Ovary (tissue), 9 donors: Measurements from ENCODE around the gene RPL13. TPM values are rescaled to one million over a fixed set of nuclear protein-coding genes. Genes with fewer than 3 reads are reported as not detected.

Experiments
- DNase-seq, 5 donors: peaks; one replicate each; pipeline ENCODE4 v3.0.0-alpha.2; 2019 to 2020
- H3K27ac ChIP-seq, 2 donors: fragments of 200-600 bp; one replicate each; pipeline versions ENCODE4 v1.5.1 to v1.8.0; 2019 to 2022
- H3K27me3 ChIP-seq: fragments of 200-600 bp; one replicate; pipeline ENCODE4 v1.8.0; 2022
- H3K36me3 ChIP-seq: fragments of 200-600 bp; sonication (generic); one replicate; pipeline ENCODE4 v1.5.1; 2019
- H3K4me1 ChIP-seq: one replicate; pipeline ENCODE4 v1.8.1; 2013; ENCODE audit warnings: mild to moderate bottlenecking, moderate library complexity; ENCODE audit not compliant: insufficient read depth
- H3K4me3 ChIP-seq: fragments of 200-600 bp; sonication (generic); one replicate; pipeline ENCODE4 v1.5.1; 2017
- H3K9me3 ChIP-seq, 2 donors: fragments of 200-600 bp in 1 of 2; sonication (generic) in 1 of 2; one replicate each; pipeline versions ENCODE4 v1.5.1 to v1.8.1; 2013 to 2019; ENCODE audit warnings: mild to moderate bottlenecking in 1 of 2, moderate library complexity in 1 of 2
- EP300 ChIP-seq: sonication (generic); formaldehyde crosslinking; IDR thresholded peaks from one replicate; pipeline ENCODE4 v1.6.1; 2017; ENCODE audit warnings: antibody characterized with exemption
- POLR2A ChIP-seq: fragments of 450-650 bp; IDR thresholded peaks from one replicate; pipeline ENCODE4 v1.6.1; 2017; ENCODE audit warnings: antibody characterized with exemption, mild to moderate bottlenecking, moderate library complexity
- WGBS, 3 donors: extraction: QIAGEN DNeasy Blood & Tissue Kit in 1 of 3; methylation state at CpG; one replicate each; pipeline versions ENCODE4 v1.1.5 to v1.1.7; 2013 to 2017; 5-methylcytosine and 5-hydroxymethylcytosine counted together
- intact Hi-C, 4 donors: fragments of 100-400 bp; cut with DNase I; formaldehyde crosslinking; loops; one replicate each; pipeline versions ENCODE4 v1.11.0 to v1.15.1; 2022 to 2023
- polyA plus RNA-seq, 2 donors: library from polyadenylated mRNA; stranded (reverse); fragments of 200-250 nt in 1 of 2; fragments of 350-450 nt in 1 of 2; fragmentation: Illumina TruSeq in 1 of 2; extraction: RNeasy Lipid Tissue Mini Kit (QIAGEN cat#74804) in 1 of 2; gene quantifications; one replicate each; pipeline ENCODE4 v1.2.3, GENCODE V29; 2013 to 2014
- total RNA-seq, 7 donors: library from RNA; depleted of rRNA in 2 of 7; stranded (reverse); fragments of >200 nt in 2 of 7; fragmentation: NEBNext Ultra II Directional in 3 of 7; extraction: Animal tissue kit (Norgen Biotek cat#: 25700) in 3 of 7; gene quantifications; one replicate each; pipeline versions ENCODE4 v1.1.0 to v1.2.4, GENCODE V29; 2016 to 2023
- TF ChIP-seq, protein P1 (sequence below), 3 donors: fragments of 450-650 bp in 2 of 3; fragments of 200-600 bp in 1 of 3; IDR thresholded peaks; one replicate each; pipeline versions ENCODE4 v1.5.1 to v1.8.0; 2016 to 2022; ENCODE audit warnings: antibody characterized with exemption in 3 of 3, mild to moderate bottlenecking in 1 of 3
- donor health status: DM: no; HTN: no; CAD: no; lungs with moderate emphysema.
- donor health status: DM: no; HTN: no; CAD: no.
- donor health status: Bipolar disorder and iron deficiency.
- donor health status: DM: yes; HTN: yes; CAD: no.
- donor health status: DM: no; HTN: no; CAD: no.
- donor health status: DM: yes; HTN: yes; CAD: no.

The RPL13 gene
- total and polyA plus RNA-seq, 9 donors, result 1,317 to 21,366 (median 5,883) TPM

DNA sequence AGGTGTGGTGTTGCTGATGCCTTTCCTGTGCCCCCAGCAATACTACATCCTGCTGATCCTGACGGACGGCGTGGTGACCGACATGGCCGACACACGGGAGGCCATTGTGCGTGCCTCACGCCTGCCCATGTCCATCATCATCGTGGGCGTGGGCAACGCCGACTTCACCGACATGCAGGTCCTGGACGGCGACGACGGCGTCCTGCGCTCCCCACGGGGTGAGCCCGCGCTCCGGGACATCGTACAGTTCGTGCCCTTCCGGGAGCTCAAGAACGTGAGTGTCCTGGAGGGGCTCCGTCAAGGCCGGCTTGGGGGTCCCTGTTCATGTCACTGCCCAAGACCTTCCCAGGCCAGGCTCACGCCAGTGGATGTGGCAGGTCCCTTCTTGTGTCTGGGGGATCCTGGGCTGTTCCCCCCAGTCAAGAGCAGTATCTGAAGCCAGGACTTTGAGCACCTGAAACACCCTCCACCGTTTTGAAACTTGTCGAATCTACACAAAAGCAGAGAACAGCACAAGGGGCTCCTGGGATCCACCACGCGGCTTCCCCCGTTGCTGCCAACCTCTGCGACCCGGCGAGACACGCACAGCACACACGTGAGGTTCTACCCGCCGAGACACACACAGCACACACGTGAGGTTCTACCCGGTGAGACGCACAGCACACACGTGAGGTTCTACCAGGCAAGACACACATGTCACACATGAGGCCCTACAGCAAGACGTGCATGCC lies 35.0 kb downstream of the RPL13 start:
- no peak overlapping the region for H3K27ac ChIP-seq
- WGBS, 3 donors, result 91 to 94% (median 93%) methylated on average over 47 of the region's 47 CpGs

DNA sequence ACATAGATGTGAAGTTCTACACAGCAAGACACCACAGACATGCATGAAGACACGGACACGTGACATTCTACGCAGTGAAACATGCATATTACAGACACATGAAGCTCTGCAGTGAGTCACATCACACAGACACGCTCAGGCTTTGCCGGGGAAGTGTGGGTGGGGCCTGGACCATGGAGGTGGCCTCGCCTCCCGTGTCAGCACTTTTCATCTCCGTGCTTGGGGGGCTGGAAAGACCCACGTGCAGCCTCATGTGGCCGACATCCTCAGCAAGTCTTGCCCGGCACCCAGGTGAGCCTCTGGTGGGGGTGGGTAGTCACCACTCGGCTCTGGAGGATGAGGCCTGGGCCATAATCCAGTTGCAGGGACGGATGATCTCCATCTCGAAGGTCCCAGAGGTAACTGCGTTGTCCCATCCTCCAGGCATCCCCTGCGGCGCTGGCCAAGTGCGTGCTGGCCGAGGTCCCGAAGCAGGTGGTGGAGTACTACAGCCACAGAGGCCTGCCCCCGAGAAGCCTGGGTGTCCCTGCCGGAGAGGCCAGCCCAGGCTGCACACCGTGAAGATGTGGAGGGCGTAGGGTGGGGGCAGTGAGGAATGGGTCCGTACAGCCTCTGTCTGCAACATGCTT lies 35.7 kb downstream of the RPL13 start:
- H3K9me3 ChIP-seq, result no peaks in the 10 kb centered on the region
- no peaks in the 10 kb centered on the region for H3K27me3 ChIP-seq
- 83 to 89% (median 85%) methylated on average over 24 to 25 of the region's 25 CpGs for WGBS, 3 donors
- no peaks in the 10 kb centered on the region for H3K4me1 ChIP-seq
- no peak overlapping the region for H3K4me3 ChIP-seq
- H3K27ac ChIP-seq, result no peak overlapping the region
- intact Hi-C loops, result no loop called here
- TF ChIP-seq, protein P1, sequence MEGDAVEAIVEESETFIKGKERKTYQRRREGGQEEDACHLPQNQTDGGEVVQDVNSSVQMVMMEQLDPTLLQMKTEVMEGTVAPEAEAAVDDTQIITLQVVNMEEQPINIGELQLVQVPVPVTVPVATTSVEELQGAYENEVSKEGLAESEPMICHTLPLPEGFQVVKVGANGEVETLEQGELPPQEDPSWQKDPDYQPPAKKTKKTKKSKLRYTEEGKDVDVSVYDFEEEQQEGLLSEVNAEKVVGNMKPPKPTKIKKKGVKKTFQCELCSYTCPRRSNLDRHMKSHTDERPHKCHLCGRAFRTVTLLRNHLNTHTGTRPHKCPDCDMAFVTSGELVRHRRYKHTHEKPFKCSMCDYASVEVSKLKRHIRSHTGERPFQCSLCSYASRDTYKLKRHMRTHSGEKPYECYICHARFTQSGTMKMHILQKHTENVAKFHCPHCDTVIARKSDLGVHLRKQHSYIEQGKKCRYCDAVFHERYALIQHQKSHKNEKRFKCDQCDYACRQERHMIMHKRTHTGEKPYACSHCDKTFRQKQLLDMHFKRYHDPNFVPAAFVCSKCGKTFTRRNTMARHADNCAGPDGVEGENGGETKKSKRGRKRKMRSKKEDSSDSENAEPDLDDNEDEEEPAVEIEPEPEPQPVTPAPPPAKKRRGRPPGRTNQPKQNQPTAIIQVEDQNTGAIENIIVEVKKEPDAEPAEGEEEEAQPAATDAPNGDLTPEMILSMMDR (IDR thresholded peaks at IDR 0.05), result no peak
- TF ChIP-seq EP300 (no peak), POLR2A (no peak)
- H3K36me3 ChIP-seq, result no peaks in the 10 kb centered on the region
- DNase-seq, result no peak

More for the DNA sequence above, 35.0 kb downstream of the RPL13 start:
- TF ChIP-seq, protein P1 (IDR thresholded peaks at IDR 0.05), result no peak
- TF ChIP-seq POLR2A, result no peak
- TF ChIP-seq EP300, result no peak
- intact Hi-C loops, result no loop called here
- Histone ChIP-seq H3K4me1 (no peaks in the 10 kb centered on the region), H3K4me3 (no peak overlapping the region), H3K36me3 (no peaks in the 10 kb centered on the region), H3K9me3 (no peaks in the 10 kb centered on the region), H3K27me3 (no peaks in the 10 kb centered on the region)
- DNase-seq, result no peak

DNA sequence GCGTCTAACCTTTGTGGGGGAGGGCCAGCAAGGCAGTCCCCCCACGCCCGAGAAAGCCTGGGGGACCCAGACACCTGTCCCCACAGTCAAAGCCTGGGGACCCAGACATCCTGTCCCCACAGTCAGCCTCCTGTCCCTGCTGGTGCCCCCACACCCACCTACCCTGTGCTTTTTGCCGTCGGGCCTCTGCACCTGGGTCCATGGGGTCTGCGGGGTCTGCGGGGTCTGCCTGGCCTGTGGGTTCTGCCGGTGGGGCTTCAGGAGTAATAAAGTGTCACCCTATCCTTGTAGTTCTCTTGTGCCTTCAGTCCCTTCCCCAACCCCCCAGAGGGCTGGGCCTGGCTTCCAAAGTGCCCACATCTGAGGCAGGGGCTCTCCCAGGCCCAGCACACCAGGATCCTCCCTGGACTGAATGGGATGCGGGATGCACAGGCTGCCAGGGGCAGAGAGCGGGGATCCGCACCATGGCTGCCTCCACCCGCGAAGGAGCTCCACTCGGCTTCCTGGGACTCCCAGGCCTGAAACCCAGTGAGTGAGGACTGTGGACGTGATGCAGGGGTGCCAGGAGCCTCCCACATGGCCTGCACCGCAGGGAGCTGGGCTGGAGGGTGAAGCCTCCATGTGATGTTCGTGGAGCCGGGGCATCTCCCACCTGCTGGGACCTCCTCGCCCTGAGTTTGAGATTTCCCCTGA lies 36.6 kb downstream of the RPL13 start:
- no peaks in the 10 kb centered on the region for H3K9me3 ChIP-seq
- TF ChIP-seq POLR2A (no peak), EP300 (no peak)
- TF ChIP-seq, protein P1 (IDR thresholded peaks at IDR 0.05), result no peak
- H3K4me3 ChIP-seq, result no peak overlapping the region
- H3K4me1 ChIP-seq, result no peaks in the 10 kb centered on the region
- 81 to 85% (median 85%) methylated on average over 19 of the region's 19 CpGs for WGBS, 3 donors
- DNase-seq, result no peak
- no peaks in the 10 kb centered on the region for H3K27me3 ChIP-seq
- no peak overlapping the region for H3K27ac ChIP-seq
- intact Hi-C loops, result no loop called here
- H3K36me3 ChIP-seq, result no peaks in the 10 kb centered on the region

DNA sequence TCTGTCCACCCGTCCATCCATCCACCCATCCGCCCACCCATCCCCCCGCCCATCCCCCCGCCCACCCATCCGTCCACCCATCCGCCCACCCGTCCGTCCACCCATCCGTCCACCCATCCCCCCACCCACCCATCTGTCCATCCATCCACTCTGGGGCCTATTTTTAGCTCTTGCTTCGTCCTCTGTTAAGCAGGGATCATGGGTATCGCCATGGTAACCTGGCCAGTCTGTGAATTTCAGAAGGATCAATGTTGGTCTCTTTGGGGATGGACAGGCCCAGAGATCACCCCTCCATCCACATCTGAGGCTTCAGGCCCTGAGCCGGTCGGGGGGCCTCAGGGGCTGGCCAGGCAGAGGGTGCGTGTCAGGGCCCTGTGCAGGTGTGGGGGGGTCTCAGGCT lies 37.7 kb downstream of the RPL13 start:
- H3K27me3 ChIP-seq, result no peaks in the 10 kb centered on the region
- DNase-seq, result no peak
- no peak for TF ChIP-seq EP300
- no peak for TF ChIP-seq POLR2A
- TF ChIP-seq, protein P1 (IDR thresholded peaks at IDR 0.05), result no peak
- no peak overlapping the region for H3K4me3 ChIP-seq
- 65 to 84% (median 78%) methylated on average over 5 to 14 of the region's 14 CpGs for WGBS, 3 donors
- intact Hi-C loops, result no loop called here
- no peaks in the 10 kb centered on the region for H3K9me3 ChIP-seq
- no peak overlapping the region for H3K27ac ChIP-seq
- H3K36me3 ChIP-seq, result no peaks in the 10 kb centered on the region
- no peaks in the 10 kb centered on the region for H3K4me1 ChIP-seq
